Effector memory CD4-positive, alpha-beta T cell (primary cell): Measurements from ENCODE around the gene OR52K1.

ENCODE experiments used
- DNase-seq, 3 donors: peaks; one replicate each; pipeline ENCODE4 v3.0.0-alpha.2; 2020
- H3K27ac ChIP-seq: 2 replicates; pipeline ENCODE4 v1.7.0; 2013; ENCODE audit warnings: mild to moderate bottlenecking, low read length, moderate library complexity; ENCODE audit not compliant: insufficient read depth, poor library complexity, severe bottlenecking
- H3K27me3 ChIP-seq: replicated peaks from 2 replicates; pipeline ENCODE4 v1.7.0; 2013; ENCODE audit warnings: mild to moderate bottlenecking, low read length; ENCODE audit not compliant: insufficient read depth, control insufficient read depth, poor library complexity, severe bottlenecking
- H3K36me3 ChIP-seq: 2 replicates; pipeline ENCODE4 v1.7.0; 2013; ENCODE audit warnings: mild to moderate bottlenecking, low read length, moderate library complexity; ENCODE audit not compliant: control insufficient read depth, insufficient read depth
- H3K4me1 ChIP-seq: 2 replicates; pipeline ENCODE4 v1.7.0; 2013; ENCODE audit warnings: low read length, mild to moderate bottlenecking; ENCODE audit not compliant: control insufficient read depth, insufficient read depth, poor library complexity, severe bottlenecking
- H3K4me3 ChIP-seq: 2 replicates; pipeline ENCODE4 v1.7.0; 2013; ENCODE audit warnings: low read length, low read depth, mild to moderate bottlenecking; ENCODE audit not compliant: insufficient read depth, poor library complexity, severe bottlenecking
- H3K9me3 ChIP-seq: 2 replicates; pipeline ENCODE4 v1.7.0; 2013; ENCODE audit warnings: mild to moderate bottlenecking, low read length, moderate library complexity; ENCODE audit not compliant: control insufficient read depth
- total RNA-seq, 3 donors: gene quantifications; one replicate each; lab custom pipeline; 2026; lab: John Stamatoyannopoulos, UW

OR52K1 gene
- 0 reads per million in 3 donors for total RNA-seq

GRCh38 chr11:4482445-4482844 is at the start of gene OR52K1:
Gene OR52K1 (plus strand): TSS chr11:4482646. CDS start chr11:4488901, 6,255 bp downstream.
- no peaks in the 10 kb centered on the region for H3K4me1 ChIP-seq
- H3K27ac ChIP-seq, result no peak within 1 kb of the TSS
- H3K9me3 ChIP-seq, result no peaks in the 10 kb centered on the region
- H3K36me3 ChIP-seq, result no peaks in the 10 kb centered on the region
- no peaks in the 10 kb centered on the region for H3K27me3 ChIP-seq
- H3K4me3 ChIP-seq, result no peak within 1 kb of the TSS
- DNase-seq, result no peak

GRCh38 chr11:4433856-4434255 is 48.6 kb upstream of the OR52K1 start:
- no peaks in the 10 kb centered on the region for H3K36me3 ChIP-seq
- H3K27me3 ChIP-seq, result no peaks in the 10 kb centered on the region
- no peaks in the 10 kb centered on the region for H3K9me3 ChIP-seq
- H3K27ac ChIP-seq, result no peak overlapping the region
- H3K4me1 ChIP-seq, result no peaks in the 10 kb centered on the region
- H3K4me3 ChIP-seq, result no peak overlapping the region
- DNase-seq, result no peak

GRCh38 chr11:4436411-4436810 is 46.0 kb upstream of the OR52K1 start:
- Histone ChIP-seq H3K4me1 (no peaks in the 10 kb centered on the region), H3K4me3 (no peak overlapping the region), H3K27ac (no peak overlapping the region), H3K9me3 (no peaks in the 10 kb centered on the region), H3K36me3 (no peaks in the 10 kb centered on the region), H3K27me3 (no peaks in the 10 kb centered on the region)
- no peak for DNase-seq

- H3K4me1 ChIP-seq, result no peaks in the 10 kb centered on the region
- no peak overlapping the region for H3K4me3 ChIP-seq
- H3K36me3 ChIP-seq, result no peaks in the 10 kb centered on the region
- no peaks in the 10 kb centered on the region for H3K9me3 ChIP-seq
- H3K27me3 ChIP-seq, result no peaks in the 10 kb centered on the region
- DNase-seq, result no peak
- H3K27ac ChIP-seq, result no peak overlapping the region
Measured at GRCh38 chr11:4441515-4441914, 40.9 kb upstream of the OR52K1 start.

GRCh38 chr11:4443232-4443891 is 39.1 kb upstream of the OR52K1 start:
- Histone ChIP-seq H3K27ac (no peak overlapping the region), H3K9me3 (no peaks in the 10 kb centered on the region), H3K36me3 (no peaks in the 10 kb centered on the region), H3K27me3 (no peaks in the 10 kb centered on the region), H3K4me1 (no peaks in the 10 kb centered on the region), H3K4me3 (no peak overlapping the region)
- no peak for DNase-seq

GRCh38 chr11:4448995-4449394 is 33.5 kb upstream of the OR52K1 start, which contains the start of gene OR52K2:
Gene OR52K2 (plus strand): TSS chr11:4449295. CDS start chr11:4449340, 45 bp downstream.
- H3K27ac ChIP-seq, result no peak within 1 kb of the TSS
- no peaks in the 10 kb centered on the region for H3K36me3 ChIP-seq
- no peaks in the 10 kb centered on the region for H3K27me3 ChIP-seq
- H3K4me3 ChIP-seq, result no peak within 1 kb of the TSS
- DNase-seq, result no peak
- no peaks in the 10 kb centered on the region for H3K4me1 ChIP-seq
- no peaks in the 10 kb centered on the region for H3K9me3 ChIP-seq

GRCh38 chr11:4453118-4453517 is 29.3 kb upstream of the OR52K1 start:
- H3K36me3 ChIP-seq, result no peaks in the 10 kb centered on the region
- no peak overlapping the region for H3K27ac ChIP-seq
- DNase-seq, result no peak
- no peak overlapping the region for H3K4me3 ChIP-seq
- no peaks in the 10 kb centered on the region for H3K4me1 ChIP-seq
- no peaks in the 10 kb centered on the region for H3K27me3 ChIP-seq
- H3K9me3 ChIP-seq, result no peaks in the 10 kb centered on the region

- H3K4me3 ChIP-seq, result no peak overlapping the region
- H3K9me3 ChIP-seq, result no peaks in the 10 kb centered on the region
- no peak for DNase-seq
- no peaks in the 10 kb centered on the region for H3K27me3 ChIP-seq
- H3K4me1 ChIP-seq, result no peaks in the 10 kb centered on the region
- no peak overlapping the region for H3K27ac ChIP-seq
- H3K36me3 ChIP-seq, result no peaks in the 10 kb centered on the region
Measured at GRCh38 chr11:4454021-4454420, 28.4 kb upstream of the OR52K1 start.

GRCh38 chr11:4455419-4455818 is 27.0 kb upstream of the OR52K1 start:
- H3K4me1 ChIP-seq, result no peaks in the 10 kb centered on the region
- H3K27ac ChIP-seq, result no peak overlapping the region
- no peak for DNase-seq

GRCh38 chr11:4459500-4459899 is 22.9 kb upstream of the OR52K1 start:
- Histone ChIP-seq H3K36me3 (no peaks in the 10 kb centered on the region), H3K27ac (no peak overlapping the region), H3K27me3 (no peaks in the 10 kb centered on the region), H3K4me3 (no peak overlapping the region), H3K9me3 (no peaks in the 10 kb centered on the region), H3K4me1 (no peaks in the 10 kb centered on the region)
- no peak for DNase-seq

More at GRCh38 chr11:4455419-4455818, 27.0 kb upstream of the OR52K1 start:
- Histone ChIP-seq H3K9me3 (no peaks in the 10 kb centered on the region), H3K4me3 (no peak overlapping the region), H3K36me3 (no peaks in the 10 kb centered on the region), H3K27me3 (no peaks in the 10 kb centered on the region)
